Progenitor cell of endocrine pancreas (in vitro differentiated cells): Measurements from ENCODE around the gene CSNK2A3. TPM values are rescaled to one million over a fixed set of nuclear protein-coding genes. Genes with fewer than 3 reads are reported as not detected.

ENCODE experiments used
- DNase-seq: peaks from one replicate; pipeline ENCODE4 v3.0.0; 2021; ENCODE audit warnings: low spot score; ENCODE audit not compliant: unreplicated experiment
- H3K27ac Mint-ChIP-seq: 2 replicates; pipeline ENCODE4 v1.8.0; 2021; ENCODE audit warnings: mild to moderate bottlenecking, moderate library complexity, mixed read lengths
- H3K27me3 Mint-ChIP-seq: 2 replicates; pipeline ENCODE4 v1.8.0; 2021; ENCODE audit warnings: mixed read lengths
- H3K36me3 Mint-ChIP-seq: 2 replicates; pipeline ENCODE4 v1.8.0; 2022; ENCODE audit warnings: mixed read lengths; ENCODE audit not compliant: insufficient read depth
- H3K4me1 Mint-ChIP-seq: 2 replicates; pipeline ENCODE4 v1.8.0; 2021; ENCODE audit warnings: low read depth, mixed read lengths
- H3K4me3 Mint-ChIP-seq: 2 replicates; pipeline ENCODE4 v1.8.0; 2021; ENCODE audit warnings: low read depth, mild to moderate bottlenecking, moderate library complexity, mixed read lengths
- H3K9me3 Mint-ChIP-seq: 2 replicates; pipeline ENCODE4 v1.8.0; 2021; ENCODE audit warnings: low read depth, mixed read lengths
- total RNA-seq: library from RNA; stranded (reverse); gene quantifications from 2 replicates; pipeline ENCODE4 v1.2.1, GENCODE V29; 2021
- TF ChIP-seq, protein P1 (sequence below): fragments of 200-600 bp; sonication (generic); IDR thresholded peaks from one replicate; pipeline ENCODE4 v1.5.0; 2021; ENCODE audit warnings: antibody characterized with exemption, mild to moderate bottlenecking; ENCODE audit not compliant: unreplicated experiment

Gene CSNK2A3
- total RNA-seq, 1 donor from 2014 or later = 1.3 TPM

GRCh38 chr11:11390068-11390771 is 37.2 kb upstream of the CSNK2A3 start:
- no peak for DNase-seq
- H3K36me3 Mint-ChIP-seq = no peaks in the 10 kb centered on the region
- no peaks in the 10 kb centered on the region for H3K9me3 Mint-ChIP-seq
- peaks cover 16% of the 10 kb centered on the region for H3K27me3 Mint-ChIP-seq
- H3K27ac Mint-ChIP-seq = peak overlapping the region; percentile 35
- no peak overlapping the region for H3K4me3 Mint-ChIP-seq
- no peaks in the 10 kb centered on the region for H3K4me1 Mint-ChIP-seq
- TF ChIP-seq, protein P1, sequence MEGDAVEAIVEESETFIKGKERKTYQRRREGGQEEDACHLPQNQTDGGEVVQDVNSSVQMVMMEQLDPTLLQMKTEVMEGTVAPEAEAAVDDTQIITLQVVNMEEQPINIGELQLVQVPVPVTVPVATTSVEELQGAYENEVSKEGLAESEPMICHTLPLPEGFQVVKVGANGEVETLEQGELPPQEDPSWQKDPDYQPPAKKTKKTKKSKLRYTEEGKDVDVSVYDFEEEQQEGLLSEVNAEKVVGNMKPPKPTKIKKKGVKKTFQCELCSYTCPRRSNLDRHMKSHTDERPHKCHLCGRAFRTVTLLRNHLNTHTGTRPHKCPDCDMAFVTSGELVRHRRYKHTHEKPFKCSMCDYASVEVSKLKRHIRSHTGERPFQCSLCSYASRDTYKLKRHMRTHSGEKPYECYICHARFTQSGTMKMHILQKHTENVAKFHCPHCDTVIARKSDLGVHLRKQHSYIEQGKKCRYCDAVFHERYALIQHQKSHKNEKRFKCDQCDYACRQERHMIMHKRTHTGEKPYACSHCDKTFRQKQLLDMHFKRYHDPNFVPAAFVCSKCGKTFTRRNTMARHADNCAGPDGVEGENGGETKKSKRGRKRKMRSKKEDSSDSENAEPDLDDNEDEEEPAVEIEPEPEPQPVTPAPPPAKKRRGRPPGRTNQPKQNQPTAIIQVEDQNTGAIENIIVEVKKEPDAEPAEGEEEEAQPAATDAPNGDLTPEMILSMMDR = no peak

- DNase-seq = no peak
Observed at GRCh38 chr11:11389238-11389637, 36.2 kb upstream of the CSNK2A3 start.

GRCh38 chr11:11387622-11388305 is 34.7 kb upstream of the CSNK2A3 start:
- peaks cover 13% of the 10 kb centered on the region for H3K27me3 Mint-ChIP-seq
- H3K4me1 Mint-ChIP-seq = no peaks in the 10 kb centered on the region
- DNase-seq = no peak
- no peak overlapping the region for H3K4me3 Mint-ChIP-seq
- no peaks in the 10 kb centered on the region for H3K36me3 Mint-ChIP-seq
- TF ChIP-seq, protein P1 = no peak
- H3K9me3 Mint-ChIP-seq = no peaks in the 10 kb centered on the region
- no peak overlapping the region for H3K27ac Mint-ChIP-seq

More at GRCh38 chr11:11389238-11389637, 36.2 kb upstream of the CSNK2A3 start:
- Mint-ChIP-seq H3K9me3 (no peaks in the 10 kb centered on the region), H3K27me3 (peaks cover 16% of the 10 kb centered on the region), H3K27ac (no peak overlapping the region), H3K4me3 (no peak overlapping the region), H3K4me1 (no peaks in the 10 kb centered on the region), H3K36me3 (no peaks in the 10 kb centered on the region)
- TF ChIP-seq, protein P1 = no peak

- H3K9me3 Mint-ChIP-seq = no peaks in the 10 kb centered on the region
- H3K27ac Mint-ChIP-seq = no peak overlapping the region
- no peak overlapping the region for H3K4me3 Mint-ChIP-seq
- no peaks in the 10 kb centered on the region for H3K4me1 Mint-ChIP-seq
- TF ChIP-seq, protein P1 = no peak
- no peaks in the 10 kb centered on the region for H3K36me3 Mint-ChIP-seq
- DNase-seq = no peak
- H3K27me3 Mint-ChIP-seq = peaks cover 13% of the 10 kb centered on the region
Observed at GRCh38 chr11:11387207-11387606, 34.2 kb upstream of the CSNK2A3 start.

DNA sequence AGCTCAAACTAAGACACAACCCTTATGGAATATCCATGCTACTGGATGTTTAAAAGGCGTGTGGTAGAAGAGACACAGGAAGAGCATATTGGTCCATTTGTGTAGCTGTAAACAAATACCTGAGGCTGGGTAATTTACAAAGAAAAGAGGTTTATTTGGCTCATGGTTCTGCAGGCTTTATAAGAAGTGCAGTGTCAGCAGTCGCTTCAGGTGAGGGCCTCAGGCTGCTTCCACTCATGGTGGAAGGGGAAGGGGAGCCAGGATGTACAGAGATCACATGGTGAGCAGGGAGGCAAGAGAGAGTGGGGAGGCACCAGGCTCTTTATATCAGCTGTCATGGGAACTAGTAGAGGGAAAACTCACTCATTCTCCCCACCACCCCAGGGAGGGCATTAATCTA is 31.8 kb upstream of the CSNK2A3 start:
- H3K9me3 Mint-ChIP-seq = no peaks in the 10 kb centered on the region
- H3K4me1 Mint-ChIP-seq = no peaks in the 10 kb centered on the region
- no peak for DNase-seq
- H3K27me3 Mint-ChIP-seq = peaks cover 13% of the 10 kb centered on the region
- no peak overlapping the region for H3K27ac Mint-ChIP-seq
- H3K4me3 Mint-ChIP-seq = no peak overlapping the region
- TF ChIP-seq, protein P1 = no peak
- no peaks in the 10 kb centered on the region for H3K36me3 Mint-ChIP-seq
